HG02973 (cell line): ENCODE results near the gene VSIG1.

Experiments used
- ATAC-seq: cut with Tn5 transposase; IDR thresholded peaks from one replicate; pipeline ENCODE4 v1.9.1; 2021; ENCODE audit warnings: moderate library complexity; ENCODE audit not compliant: unreplicated experiment

VSIG1 gene

DNA sequence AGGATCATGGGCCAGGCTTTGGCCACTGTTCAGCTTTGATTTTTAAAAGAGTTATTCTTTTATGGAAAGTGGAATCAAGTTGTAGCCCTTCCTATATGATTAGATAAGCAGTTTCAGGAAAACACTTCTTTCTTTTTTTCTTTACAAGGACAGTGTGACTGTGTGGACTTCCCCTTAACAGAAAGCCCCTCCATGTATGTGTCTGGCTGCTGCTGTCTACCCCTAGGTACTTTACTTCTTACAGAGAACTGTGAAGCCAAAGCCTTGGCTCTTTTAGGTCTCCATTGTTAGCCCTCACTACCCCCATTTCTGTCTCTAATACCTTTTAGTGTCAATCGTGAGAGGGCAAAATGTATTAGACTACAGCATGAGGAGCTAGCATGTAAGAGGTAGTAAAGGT lies 19.1 kb downstream of the VSIG1 start:
- no peak for ATAC-seq

- ATAC-seq, result no peak
Observed at GRCh38 chrX:108064613-108065012, 19.7 kb downstream of the VSIG1 start.

DNA sequence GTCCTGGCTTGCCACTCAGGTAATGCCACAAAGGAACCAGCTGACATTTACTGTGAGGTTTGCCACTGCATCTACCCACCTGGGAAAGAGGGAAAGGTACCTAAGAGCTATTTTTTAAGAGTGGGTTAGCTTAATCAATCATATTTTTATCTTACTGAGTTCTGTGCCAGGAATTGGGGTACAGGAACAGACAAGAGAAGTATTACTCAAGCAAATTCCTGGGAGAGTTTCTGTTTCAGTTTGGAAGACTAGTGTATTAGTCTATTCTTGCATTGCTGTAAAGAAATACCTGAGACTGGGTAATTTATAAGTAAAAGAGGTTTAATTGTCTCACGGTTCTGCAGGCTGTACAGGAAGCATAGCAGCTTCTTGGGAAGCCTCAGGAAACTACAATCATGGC lies 23.3 kb downstream of the VSIG1 start:
- no peak for ATAC-seq

- no peak for ATAC-seq
Observed at GRCh38 chrX:108070891-108071290, 26.0 kb downstream of the VSIG1 start.

- ATAC-seq, result no peak
Observed at GRCh38 chrX:108071578-108071977, 26.7 kb downstream of the VSIG1 start.

DNA sequence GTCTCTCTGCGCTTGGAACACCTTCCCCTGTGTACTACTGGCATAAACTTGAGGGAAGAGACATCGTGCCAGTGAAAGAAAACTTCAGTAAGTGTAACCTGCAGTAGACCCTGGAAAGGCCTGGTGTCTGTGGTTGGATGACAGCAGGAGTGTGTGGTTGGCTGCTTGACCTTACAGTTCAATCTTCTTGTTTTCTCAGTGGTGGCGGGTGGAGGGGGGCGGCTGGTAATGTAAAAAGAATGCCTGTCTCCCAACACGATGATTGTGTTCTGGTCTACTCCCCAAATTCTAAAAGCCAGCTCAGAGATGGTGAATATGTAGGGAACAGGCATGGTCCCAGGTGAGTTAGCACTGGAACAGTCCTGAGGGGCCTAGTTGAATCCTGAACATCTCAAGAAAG lies 27.9 kb downstream of the VSIG1 start:
- no peak for ATAC-seq

DNA sequence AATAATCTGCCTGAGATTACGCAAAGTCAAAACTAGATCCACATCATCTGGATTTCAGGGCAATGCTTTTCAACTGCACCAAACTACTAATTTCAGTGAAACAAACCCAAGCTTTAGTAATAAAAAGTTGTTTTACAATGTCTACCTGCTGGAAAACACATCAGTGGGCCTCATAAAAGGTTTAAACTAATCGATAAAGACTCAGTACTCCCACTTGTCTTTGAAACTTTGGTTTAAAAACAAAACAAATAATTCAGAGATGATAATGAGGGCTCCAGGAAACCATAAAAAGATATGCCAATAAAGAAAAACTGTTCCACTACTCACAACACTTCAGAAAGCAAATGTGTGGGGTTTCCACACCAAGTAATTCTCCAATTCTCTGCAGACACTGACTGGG lies 36.2 kb downstream of the VSIG1 start:
- ATAC-seq, result no peak

GRCh38 chrX:108087792-108088191 lies 42.9 kb downstream of the VSIG1 start:
- ATAC-seq, result no peak

DNA sequence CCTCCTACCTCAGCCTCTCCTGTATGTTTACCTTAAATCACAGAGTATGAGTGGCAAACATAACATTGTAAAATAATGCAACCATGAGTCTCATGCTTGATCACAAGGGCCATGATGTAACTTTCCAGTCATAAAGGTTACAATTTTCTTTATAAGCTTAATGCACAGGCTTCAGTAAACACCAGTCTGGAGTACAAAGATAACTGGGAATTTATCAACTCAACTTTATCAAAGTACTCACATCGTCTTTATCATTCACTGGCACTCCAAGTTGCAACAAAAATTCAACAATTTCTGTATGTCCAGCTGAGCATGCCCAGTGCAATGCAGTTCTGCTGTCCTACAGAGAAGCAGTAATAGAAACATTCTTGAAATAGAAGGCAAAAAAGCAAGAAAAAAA lies 43.6 kb downstream of the VSIG1 start:
- ATAC-seq, result no peak

GRCh38 chrX:108090491-108091263 lies 45.8 kb downstream of the VSIG1 start:
- no peak for ATAC-seq

- ATAC-seq, result peak; percentile 95
Observed at GRCh38 chrX:108091264-108091877, 46.5 kb downstream of the VSIG1 start, which contains the start of the genes ATG4A and PSMD10. Gene ATG4A, plus strand, starts transcription at chrX:108091778. Its CDS starts 49 bp downstream, at chrX:108091827. Gene PSMD10, minus strand, starts transcription at chrX:108091542. Its CDS starts 22 bp downstream, at chrX:108091520.

DNA sequence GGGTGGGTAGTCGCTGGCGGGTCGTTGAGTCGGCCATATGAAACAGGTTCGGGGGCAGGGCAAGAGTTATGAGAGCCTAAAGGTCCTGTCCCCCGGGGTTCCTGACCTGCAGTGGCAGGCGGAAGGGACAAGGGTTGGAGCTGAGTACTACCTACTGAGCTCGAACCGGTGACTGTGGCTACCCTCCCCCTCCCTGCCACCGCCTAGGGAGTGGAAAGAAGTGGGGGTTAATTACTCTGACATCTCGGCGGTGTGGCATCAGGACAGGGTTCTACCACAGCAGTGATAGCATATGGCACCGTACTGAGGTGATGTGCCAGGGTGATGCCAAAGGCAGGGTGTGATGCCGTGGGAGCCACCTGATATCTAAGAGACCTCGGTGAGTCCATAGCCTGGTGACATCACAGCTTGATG lies 47.0 kb downstream of the VSIG1 start:
- ATAC-seq, result peak; percentile 47

DNA sequence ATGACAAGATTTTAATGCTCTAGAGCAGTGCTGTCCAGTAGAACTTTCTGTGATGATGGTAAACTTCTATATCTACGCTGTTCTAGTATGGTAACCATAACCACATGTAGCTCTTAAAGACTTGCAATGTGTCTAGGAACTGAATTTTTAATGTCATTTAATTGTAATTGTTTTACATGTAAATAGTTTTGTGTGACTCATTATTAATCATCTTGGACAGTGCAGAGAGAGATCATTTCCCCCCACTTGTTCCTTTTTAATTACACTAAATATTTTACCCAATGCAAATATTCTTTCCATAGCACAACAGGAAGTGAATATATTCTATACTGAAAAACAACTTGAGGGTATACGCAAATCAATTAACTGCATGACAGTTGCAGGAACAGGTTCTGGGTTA lies 52.5 kb downstream of the VSIG1 start:
- ATAC-seq, result no peak

GRCh38 chrX:108105473-108105872 lies 60.6 kb downstream of the VSIG1 start:
- no peak for ATAC-seq

GRCh38 chrX:108114541-108114940 lies 69.7 kb downstream of the VSIG1 start:
- no peak for ATAC-seq

DNA sequence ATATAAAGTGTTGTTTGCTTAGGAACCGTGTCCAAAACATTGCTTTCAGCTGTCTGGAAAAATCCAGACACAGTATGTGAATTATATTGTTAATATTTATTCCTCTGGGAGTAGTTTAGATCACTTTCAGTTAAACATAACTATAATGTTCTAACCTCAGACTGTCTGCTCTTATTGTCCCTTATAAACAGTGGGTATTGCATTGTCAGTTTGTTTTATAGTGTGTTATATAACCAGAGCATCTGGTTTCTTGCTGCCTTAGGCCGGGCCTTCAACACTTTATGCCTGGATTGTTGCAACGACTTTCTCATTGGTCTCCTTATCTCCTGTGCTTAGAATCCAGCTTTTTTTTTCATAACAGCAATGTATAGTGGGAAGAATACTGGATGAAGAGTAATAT lies 73.1 kb downstream of the VSIG1 start:
- ATAC-seq, result no peak

DNA sequence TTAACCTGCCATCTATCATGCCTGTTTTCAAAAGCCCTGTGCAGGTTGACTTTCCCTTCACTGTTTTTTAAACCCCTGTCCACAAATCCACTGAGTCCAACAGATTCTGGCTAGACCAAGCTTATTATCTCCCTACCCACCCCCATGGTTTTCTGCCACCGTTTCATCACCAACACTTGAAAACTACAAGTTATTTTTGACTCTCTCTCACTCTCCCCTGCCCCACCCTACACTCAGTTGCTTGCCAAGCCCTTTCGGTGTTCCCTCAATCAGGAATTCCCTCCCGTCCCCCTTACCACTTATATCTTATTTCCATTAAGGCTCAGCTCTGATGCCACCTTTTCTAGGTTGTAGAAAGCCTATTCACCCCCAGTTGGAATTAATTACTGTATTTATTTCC lies 76.4 kb downstream of the VSIG1 start:
- ATAC-seq, result no peak

GRCh38 chrX:108122748-108123147 lies 77.9 kb downstream of the VSIG1 start:
- ATAC-seq, result no peak

GRCh38 chrX:108123591-108124366 lies 78.9 kb downstream of the VSIG1 start:
- no peak for ATAC-seq

GRCh38 chrX:108126661-108127060 lies 81.8 kb downstream of the VSIG1 start:
- ATAC-seq, result no peak

DNA sequence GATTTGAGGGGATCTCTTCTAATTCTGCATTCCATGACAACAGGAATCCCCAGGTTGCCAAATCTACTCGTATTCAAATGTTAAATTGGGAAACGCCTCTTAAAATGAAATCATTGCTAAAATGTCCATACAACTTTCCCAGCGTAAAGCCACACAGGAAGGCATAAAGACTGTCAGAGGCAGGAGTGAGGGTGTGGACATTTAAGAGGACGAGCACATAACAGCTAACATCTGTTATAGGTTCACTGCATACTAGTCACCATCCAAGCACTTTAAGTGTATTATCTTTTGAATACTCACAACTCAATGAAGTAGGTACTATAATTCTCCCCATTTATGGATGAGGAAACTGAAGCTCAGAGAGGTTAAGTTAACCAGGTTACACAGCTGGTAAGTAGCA lies 82.3 kb downstream of the VSIG1 start:
- ATAC-seq, result no peak
